ENCODE measurements around the gene MNS1.
A peak's percentile ranks its signal among the peaks of the same experiment; 100 is the strongest.

The MNS1 gene

DNA sequence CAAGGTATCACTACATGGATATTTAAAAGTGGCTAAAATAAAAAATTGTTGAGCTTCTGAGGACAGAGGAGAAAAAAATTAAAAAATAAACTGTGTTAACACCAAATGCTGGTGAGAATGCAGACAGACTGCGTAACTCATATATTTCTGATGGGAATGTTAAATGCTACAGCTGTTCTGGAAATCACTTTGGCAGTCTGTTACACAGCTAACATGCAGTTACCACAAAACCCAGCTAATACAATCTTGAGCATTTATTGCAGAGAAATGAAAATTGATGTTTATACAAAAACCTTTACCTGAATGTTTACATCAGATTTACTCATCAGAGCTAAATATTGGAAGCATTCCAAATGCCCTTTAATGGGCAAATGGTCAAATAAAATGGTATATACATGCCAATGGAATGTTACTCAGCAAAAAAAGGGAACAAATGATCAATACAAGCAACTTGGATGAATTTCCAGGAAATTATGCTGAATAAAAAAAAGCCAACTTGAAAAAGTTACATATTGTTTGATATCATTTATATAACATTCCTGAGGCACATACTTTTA lies 24.6 kb downstream of the MNS1 start:
- no peaks in the 10 kb centered on the region for H3K4me1 ChIP-seq (ENCODE audit: control insufficient read depth, low read length)
- H3K9me2 ChIP-seq (replicated peaks; ENCODE audit: control insufficient read depth, low read length), result no peaks in the 10 kb centered on the region
- H3K79me2 ChIP-seq (ENCODE audit: control insufficient read depth, low read length), result no peaks in the 10 kb centered on the region
- no peak for TF ChIP-seq EZH2phosphoT487 (IDR thresholded peaks at IDR 0.05; ENCODE audit: borderline replicate concordance, low read length)
- TF ChIP-seq, protein P1, sequence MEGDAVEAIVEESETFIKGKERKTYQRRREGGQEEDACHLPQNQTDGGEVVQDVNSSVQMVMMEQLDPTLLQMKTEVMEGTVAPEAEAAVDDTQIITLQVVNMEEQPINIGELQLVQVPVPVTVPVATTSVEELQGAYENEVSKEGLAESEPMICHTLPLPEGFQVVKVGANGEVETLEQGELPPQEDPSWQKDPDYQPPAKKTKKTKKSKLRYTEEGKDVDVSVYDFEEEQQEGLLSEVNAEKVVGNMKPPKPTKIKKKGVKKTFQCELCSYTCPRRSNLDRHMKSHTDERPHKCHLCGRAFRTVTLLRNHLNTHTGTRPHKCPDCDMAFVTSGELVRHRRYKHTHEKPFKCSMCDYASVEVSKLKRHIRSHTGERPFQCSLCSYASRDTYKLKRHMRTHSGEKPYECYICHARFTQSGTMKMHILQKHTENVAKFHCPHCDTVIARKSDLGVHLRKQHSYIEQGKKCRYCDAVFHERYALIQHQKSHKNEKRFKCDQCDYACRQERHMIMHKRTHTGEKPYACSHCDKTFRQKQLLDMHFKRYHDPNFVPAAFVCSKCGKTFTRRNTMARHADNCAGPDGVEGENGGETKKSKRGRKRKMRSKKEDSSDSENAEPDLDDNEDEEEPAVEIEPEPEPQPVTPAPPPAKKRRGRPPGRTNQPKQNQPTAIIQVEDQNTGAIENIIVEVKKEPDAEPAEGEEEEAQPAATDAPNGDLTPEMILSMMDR (IDR thresholded peaks at IDR 0.05; ENCODE audit: low read depth, low read length, poor library complexity, severe bottlenecking), result no peak
- H3F3A ChIP-seq (ENCODE audit: control insufficient read depth, insufficient read depth), result peaks cover 3% of the 10 kb centered on the region
- H3K27me3 ChIP-seq (ENCODE audit: control insufficient read depth, low read length), result no peaks in the 10 kb centered on the region
- peaks cover 16% of the 10 kb centered on the region for H3K36me3 ChIP-seq (ENCODE audit: control insufficient read depth, low read length)
- H4K20me1 ChIP-seq (ENCODE audit: control insufficient read depth, insufficient read depth, low read depth, low read length), result no peaks in the 10 kb centered on the region
- no peak overlapping the region for H3K4me2 ChIP-seq (ENCODE audit: low read length)
- no peak overlapping the region for H3K4me3 ChIP-seq (ENCODE audit: low read length)
- no peaks in the 10 kb centered on the region for H3K9me3 ChIP-seq (ENCODE audit: control insufficient read depth, insufficient read depth, low read length)
- H3K27ac ChIP-seq (ENCODE audit: low read depth, low read length), result no peak overlapping the region

DNA sequence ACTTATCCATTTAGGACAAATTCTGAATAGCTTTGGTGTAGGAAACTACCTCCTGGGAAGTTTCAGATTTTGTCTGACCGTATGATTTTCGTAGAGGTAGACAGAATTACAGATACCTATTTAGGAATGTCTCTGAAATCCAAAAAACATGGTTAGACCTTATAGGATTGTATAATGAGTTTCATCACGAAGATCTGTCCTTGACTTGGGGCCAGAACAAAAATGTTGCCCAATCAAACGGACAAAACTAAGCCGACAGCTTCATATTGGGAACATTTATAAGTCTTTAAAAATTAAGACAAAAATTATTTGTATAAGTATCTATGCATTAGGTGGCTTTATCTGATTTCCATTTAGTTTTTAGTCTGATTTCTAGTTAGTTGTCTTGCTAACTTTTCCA lies 32.6 kb downstream of the MNS1 start:
- Histone ChIP-seq H3K4me2 (ENCODE audit: low read length) (no peak overlapping the region), H4K20me1 (ENCODE audit: control insufficient read depth, insufficient read depth, low read depth, low read length) (no peaks in the 10 kb centered on the region), H3K27ac (ENCODE audit: low read depth, low read length) (no peak overlapping the region), H3K4me1 (ENCODE audit: control insufficient read depth, low read length) (no peaks in the 10 kb centered on the region), H3K9me2 (replicated peaks; ENCODE audit: control insufficient read depth, low read length) (no peaks in the 10 kb centered on the region), H3K27me3 (ENCODE audit: control insufficient read depth, low read length) (no peaks in the 10 kb centered on the region), H3K79me2 (ENCODE audit: control insufficient read depth, low read length) (no peaks in the 10 kb centered on the region), H3K4me3 (ENCODE audit: low read length) (no peak overlapping the region), H3K9me3 (ENCODE audit: control insufficient read depth, insufficient read depth, low read length) (no peaks in the 10 kb centered on the region), H3K36me3 (ENCODE audit: control insufficient read depth, low read length) (peaks cover 42% of the 10 kb centered on the region), H3F3A (ENCODE audit: control insufficient read depth, insufficient read depth) (no peaks in the 10 kb centered on the region)
- TF ChIP-seq, protein P1 (IDR thresholded peaks at IDR 0.05; ENCODE audit: low read depth, low read length, poor library complexity, severe bottlenecking), result no peak
- TF ChIP-seq EZH2phosphoT487 (IDR thresholded peaks at IDR 0.05; ENCODE audit: borderline replicate concordance, low read length), result no peak

DNA sequence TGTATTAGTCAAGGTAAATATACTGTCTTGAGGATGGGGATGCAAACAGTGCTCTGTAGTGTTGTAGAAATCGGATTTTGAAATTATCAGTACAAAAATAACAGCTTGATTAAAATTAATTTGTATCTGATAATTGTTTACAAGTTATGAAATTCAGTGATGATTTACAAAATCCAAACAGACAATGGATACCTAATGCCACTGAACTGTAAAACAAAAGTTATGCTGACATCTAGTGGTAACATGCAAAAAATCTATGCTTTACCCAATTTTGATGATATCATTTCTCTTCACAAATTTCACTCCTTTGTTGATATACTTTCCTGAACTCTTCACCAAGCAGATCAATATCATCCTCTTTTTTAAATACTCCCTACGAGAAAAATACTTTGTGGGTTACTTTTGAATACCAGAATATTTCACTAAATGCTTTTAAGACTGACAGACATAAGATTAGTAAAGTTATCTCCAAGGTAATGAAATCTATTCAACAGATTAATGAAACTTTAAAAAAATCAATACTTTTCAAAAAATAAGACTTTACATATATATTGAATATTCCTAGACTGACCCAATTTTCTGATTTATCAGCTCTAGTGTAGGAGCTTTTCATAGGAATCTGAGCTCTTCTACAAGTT lies 36.0 kb downstream of the MNS1 start:
- Histone ChIP-seq H3K27me3 (ENCODE audit: control insufficient read depth, low read length) (no peaks in the 10 kb centered on the region), H3K27ac (ENCODE audit: low read depth, low read length) (no peak overlapping the region), H3K4me3 (ENCODE audit: low read length) (no peak overlapping the region), H3K4me1 (ENCODE audit: control insufficient read depth, low read length) (no peaks in the 10 kb centered on the region), H3F3A (ENCODE audit: control insufficient read depth, insufficient read depth) (no peaks in the 10 kb centered on the region), H3K9me3 (ENCODE audit: control insufficient read depth, insufficient read depth, low read length) (no peaks in the 10 kb centered on the region), H3K36me3 (ENCODE audit: control insufficient read depth, low read length) (peaks cover 47% of the 10 kb centered on the region), H4K20me1 (ENCODE audit: control insufficient read depth, insufficient read depth, low read depth, low read length) (no peaks in the 10 kb centered on the region), H3K9me2 (replicated peaks; ENCODE audit: control insufficient read depth, low read length) (no peaks in the 10 kb centered on the region), H3K4me2 (ENCODE audit: low read length) (no peak overlapping the region), H3K79me2 (ENCODE audit: control insufficient read depth, low read length) (no peaks in the 10 kb centered on the region)
- TF ChIP-seq EZH2phosphoT487 (IDR thresholded peaks at IDR 0.05; ENCODE audit: borderline replicate concordance, low read length), result no peak
- TF ChIP-seq, protein P1 (IDR thresholded peaks at IDR 0.05; ENCODE audit: low read depth, low read length, poor library complexity, severe bottlenecking), result peak; percentile 65
